HL-60/S4 treated with phorbol 12-myristate 13-acetate at 8.2 ng/mL for 4 days and 3 days (cell line): ENCODE measurements around the gene CERS4.

ENCODE experiments used
- in situ Hi-C: fragments of 300-500 bp; cut with MboI; formaldehyde crosslinking; loops from 2 replicates; pipeline ENCODE4 v1.15.0; 2022; ENCODE audit warnings: low sequenced_read_pairs

Gene CERS4

DNA sequence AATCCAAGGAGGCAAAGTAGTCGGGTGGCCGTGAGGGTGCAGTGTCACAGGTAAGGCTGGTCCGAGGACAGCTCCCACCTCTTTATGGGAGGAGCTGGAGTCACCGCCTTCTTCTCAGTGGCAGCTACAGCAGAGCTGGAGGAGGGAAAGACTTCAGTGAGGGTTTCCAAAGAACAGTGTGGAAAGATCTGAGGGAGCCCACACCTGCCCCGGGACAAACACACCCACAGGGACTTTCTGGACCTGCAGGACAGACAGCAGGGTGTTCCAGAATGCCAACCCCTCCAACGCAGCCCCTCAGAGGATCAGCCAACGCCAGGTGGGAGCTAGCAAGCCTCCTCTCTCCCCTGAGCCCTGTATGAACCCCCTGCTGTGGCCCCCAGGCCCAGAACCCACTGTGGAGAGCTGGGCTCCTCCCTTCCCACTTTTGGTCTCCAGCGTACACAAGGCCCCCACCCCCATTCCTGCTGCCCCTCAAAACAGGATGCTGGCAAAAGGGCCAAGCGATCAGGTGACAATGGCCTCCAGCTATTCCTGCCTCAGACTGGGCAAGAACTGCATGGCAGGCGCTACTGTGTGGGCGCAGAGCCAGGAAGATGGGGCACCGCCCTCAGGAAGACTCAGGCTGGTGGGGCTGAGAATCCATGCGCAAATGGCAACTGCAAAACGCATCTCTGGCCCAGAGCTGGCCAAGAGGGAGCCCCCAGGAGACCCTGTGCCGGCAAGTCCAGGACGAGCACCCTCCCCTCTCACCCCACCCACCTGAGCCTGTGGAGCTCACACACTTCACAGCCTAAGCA lies 102.5 kb downstream of the CERS4 start:
- in situ Hi-C loops, result no loop called here
